Uterus (tissue), 4 donors: ENCODE data around the gene PDLIM1. TPM values are rescaled to one million over a fixed set of nuclear protein-coding genes. Genes with fewer than 3 reads are reported as not detected.

ENCODE experiments used
- DNase-seq, 2 donors: peaks; one replicate each; pipeline ENCODE4 v3.0.0-alpha.2; 2019 to 2020
- H3K27ac ChIP-seq, 2 donors: fragments of 200-600 bp; sonication (generic); 1 replicate in 1 of 2; 2 replicates in 1 of 2; pipeline ENCODE4 v1.5.1; 2016 to 2018
- H3K27me3 ChIP-seq, 2 donors: fragments of 200-600 bp; sonication (generic); one replicate each; pipeline ENCODE4 v1.5.1; 2018 to 2019; ENCODE audit warnings: control low read depth in 1 of 2
- H3K36me3 ChIP-seq, 2 donors: fragments of 200-600 bp; sonication (generic); one replicate each; pipeline ENCODE4 v1.5.1; 2019; ENCODE audit warnings: control low read depth in 1 of 2
- H3K4me1 ChIP-seq, 2 donors: fragments of 200-600 bp; sonication (generic); one replicate each; pipeline ENCODE4 v1.5.1; 2018 to 2019; ENCODE audit warnings: control low read depth in 1 of 2
- H3K4me3 ChIP-seq, 2 donors: fragments of 200-600 bp; sonication (generic); 1 replicate in 1 of 2; 2 replicates in 1 of 2; pipeline ENCODE4 v1.5.1; 2018 to 2019; ENCODE audit warnings: mild to moderate bottlenecking in 1 of 2
- H3K9me3 ChIP-seq, 2 donors: fragments of 200-600 bp; sonication (generic); one replicate each; pipeline ENCODE4 v1.5.1; 2019; ENCODE audit warnings: control low read depth in 1 of 2
- CTCF ChIP-seq, 4 experiments: fragments of 200-600 bp in 2 of 4; fragments of 450-650 bp in 2 of 4; sonication (generic) in 2 of 4; IDR thresholded peaks; one replicate each; pipeline ENCODE4 v1.5.1; 2016 to 2019; ENCODE audit warnings: antibody characterized with exemption in 4 of 4, mild to moderate bottlenecking in 2 of 4, moderate library complexity in 1 of 4
- POLR2A ChIP-seq, 2 donors: fragments of 450-650 bp; IDR thresholded peaks; one replicate each; pipeline ENCODE4 v1.6.1; 2016; ENCODE audit warnings: antibody characterized with exemption in 2 of 2, mild to moderate bottlenecking in 1 of 2, moderate library complexity in 1 of 2
- intact Hi-C: fragments of 100-400 bp; cut with DNase I; formaldehyde crosslinking; loops from one replicate; pipeline ENCODE4 v1.15.1; 2023; ENCODE audit warnings: low total_unique reads
- total RNA-seq, 4 donors: library from RNA; depleted of rRNA in 3 of 4; stranded (reverse); fragments of >200 nt in 3 of 4; gene quantifications; one replicate each; pipeline versions ENCODE4 v1.1.0 to v1.2.4, GENCODE V29; 2014 to 2023
- donor health status: DM: yes; HTN: yes; CAD: no.

Gene PDLIM1
- total RNA-seq, 4 donors from 2014 or later = 14.0 to 192 (median 86.7) TPM

GRCh38 chr10:95201736-95202135 lies 89.1 kb downstream of the PDLIM1 start:
- Histone ChIP-seq H3K4me1 (no peaks in the 10 kb centered on the region), H3K9me3 (no peaks in the 10 kb centered on the region), H3K4me3 (no peak overlapping the region), H3K27ac (no peak overlapping the region), H3K36me3 (no peaks in the 10 kb centered on the region), H3K27me3 (no peaks in the 10 kb centered on the region)
- TF ChIP-seq POLR2A (IDR thresholded peaks at IDR 0.05) = no peak
- TF ChIP-seq CTCF (IDR thresholded peaks at IDR 0.05) = no peak
- intact Hi-C loops = no loop called here
- DNase-seq = no peak

- no peak for DNase-seq
- H3K27ac ChIP-seq = no peak overlapping the region
- no peaks in the 10 kb centered on the region for H3K9me3 ChIP-seq
- no peaks in the 10 kb centered on the region for H3K27me3 ChIP-seq
- no peak for TF ChIP-seq POLR2A (IDR thresholded peaks at IDR 0.05)
- TF ChIP-seq CTCF (IDR thresholded peaks at IDR 0.05) = no peak
- intact Hi-C loops = no loop called here
- H3K4me3 ChIP-seq = no peak overlapping the region
- no peaks in the 10 kb centered on the region for H3K4me1 ChIP-seq
- H3K36me3 ChIP-seq = no peaks in the 10 kb centered on the region
These were observed 94.8 kb downstream of the PDLIM1 start for GRCh38 chr10:95196046-95196445.

GRCh38 chr10:95193944-95194343 lies 96.9 kb downstream of the PDLIM1 start, which contains the start of gene ACSM6:
Gene ACSM6 (plus strand): TSS chr10:95194238. CDS start chr10:95194486, 248 bp downstream.
- Histone ChIP-seq H3K27me3 (no peaks in the 10 kb centered on the region), H3K27ac (no peak within 1 kb of the TSS), H3K36me3 (no peaks in the 10 kb centered on the region), H3K4me3 (no peak within 1 kb of the TSS), H3K9me3 (no peaks in the 10 kb centered on the region), H3K4me1 (no peaks in the 10 kb centered on the region)
- intact Hi-C loops = no loop called here
- no peak for TF ChIP-seq POLR2A (IDR thresholded peaks at IDR 0.05)
- DNase-seq = no peak

GRCh38 chr10:95188593-95188992 lies 102.2 kb downstream of the PDLIM1 start:
- peaks cover 0 to 3% of the 10 kb centered on the region in 2 donors for H3K4me1 ChIP-seq
- intact Hi-C loops = no loop called here
- no peaks in the 10 kb centered on the region for H3K27me3 ChIP-seq
- no peak overlapping the region for H3K27ac ChIP-seq
- no peaks in the 10 kb centered on the region for H3K9me3 ChIP-seq
- H3K36me3 ChIP-seq = no peaks in the 10 kb centered on the region
- H3K4me3 ChIP-seq = no peak overlapping the region
- TF ChIP-seq CTCF (IDR thresholded peaks at IDR 0.05) (no peak), POLR2A (IDR thresholded peaks at IDR 0.05) (no peak)
- DNase-seq = no peak

GRCh38 chr10:95187617-95188016 lies 103.2 kb downstream of the PDLIM1 start:
- intact Hi-C loops = no loop called here
- Histone ChIP-seq H3K36me3 (no peaks in the 10 kb centered on the region), H3K27ac (no peak overlapping the region)

More at GRCh38 chr10:95187617-95188016, 103.2 kb downstream of the PDLIM1 start:
- DNase-seq = no peak
- peaks cover 0 to 3% of the 10 kb centered on the region in 2 donors for H3K4me1 ChIP-seq
- no peaks in the 10 kb centered on the region for H3K27me3 ChIP-seq
- no peaks in the 10 kb centered on the region for H3K9me3 ChIP-seq
- H3K4me3 ChIP-seq = no peak overlapping the region
- TF ChIP-seq CTCF (IDR thresholded peaks at IDR 0.05) (no peak), POLR2A (IDR thresholded peaks at IDR 0.05) (no peak)

Other genes with a start within 250 kb of the PDLIM1 start
- 1 to 10 TPM in 1 of 4 donors, under 1 TPM in 2, not detected in 1; 0.26 to 1.0 (median 0.46) TPM for gene CYP2C8, start 221.5 kb downstream of the PDLIM1 start, total RNA-seq
- not detected for gene ACSM6, start 96.8 kb downstream of the PDLIM1 start, total RNA-seq